ENCODE results near the gene SLFNL1. TPM values are rescaled to one million over a fixed set of nuclear protein-coding genes. Genes with fewer than 3 reads are reported as not detected.

Gene SLFNL1
- total RNA-seq, result 1 to 10 TPM in 5 of 8 experiments, under 1 TPM in 3; 0.50 to 4.2 (median 1.5) TPM

DNA sequence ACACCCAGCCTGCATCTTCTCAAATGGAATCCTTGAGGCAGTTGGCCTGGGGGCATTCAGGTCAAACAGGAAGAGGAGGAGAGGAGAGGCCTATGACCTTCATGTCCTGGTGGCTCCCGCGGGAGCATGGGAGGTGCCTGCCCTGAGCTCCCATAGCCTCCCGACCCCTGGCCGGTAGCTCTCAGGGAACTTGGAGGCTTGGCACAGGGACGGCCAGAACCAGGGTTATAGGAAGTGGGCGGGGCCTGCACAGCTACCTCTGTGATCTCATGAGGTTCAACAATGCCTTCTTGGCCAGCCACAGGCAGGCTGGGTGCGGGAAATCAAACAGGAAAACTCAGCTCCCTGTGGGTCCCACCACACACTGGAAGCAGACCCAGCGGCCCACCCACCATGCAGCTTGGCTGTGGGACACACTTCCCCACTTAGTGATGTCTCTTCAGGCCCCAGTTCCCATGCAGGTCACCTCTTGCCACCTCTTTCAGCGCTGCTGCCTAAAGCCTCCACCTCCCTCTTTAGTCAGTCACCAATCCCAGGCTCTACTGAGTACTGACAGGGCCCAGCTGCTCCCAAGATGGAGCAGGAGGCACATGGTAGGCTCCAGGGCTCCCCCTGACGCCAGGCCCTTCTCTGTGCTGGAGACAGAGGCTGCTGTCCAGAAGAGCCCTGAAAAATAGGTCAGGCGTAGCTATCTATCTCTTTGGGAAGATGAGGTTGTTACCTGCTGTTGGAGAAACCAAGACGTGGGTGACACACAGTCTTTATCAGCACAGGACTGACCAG lies at the start of gene SLFNL1:
SLFNL1 (minus strand) TSS at position 200 of the 783 bp plus-strand sequence. CDS start 1,065 bp downstream, outside the sequence.
- WGBS, 10 experiments, result 50 to 92% (median 85%) methylated on average over 1 to 7 of the region's 12 CpGs; no CpG with 5 or more reads in 3 of the 10 experiments
- ATAC-seq (replicated peaks in 6 of 8), result peak in 7 of 8 experiments; percentile 11 to 47 (median 17)
- H3K27ac ChIP-seq, result peak within 1 kb of the TSS in 1 of 2 donors; percentile 6
- peaks cover 0 to 4% of the 10 kb centered on the region in 2 donors for H3K4me1 ChIP-seq (replicated peaks in 1 of 2)
- H3K4me3 ChIP-seq, result no peak within 1 kb of the TSS
- in situ Hi-C loops (cut with MboI; ENCODE audit: low pct_unique_long_range_greater_than_20kb in 2 of 9, low sequenced_read_pairs in 9 of 9, unreplicated experiment in 9 of 9), result no loop called here

DNA sequence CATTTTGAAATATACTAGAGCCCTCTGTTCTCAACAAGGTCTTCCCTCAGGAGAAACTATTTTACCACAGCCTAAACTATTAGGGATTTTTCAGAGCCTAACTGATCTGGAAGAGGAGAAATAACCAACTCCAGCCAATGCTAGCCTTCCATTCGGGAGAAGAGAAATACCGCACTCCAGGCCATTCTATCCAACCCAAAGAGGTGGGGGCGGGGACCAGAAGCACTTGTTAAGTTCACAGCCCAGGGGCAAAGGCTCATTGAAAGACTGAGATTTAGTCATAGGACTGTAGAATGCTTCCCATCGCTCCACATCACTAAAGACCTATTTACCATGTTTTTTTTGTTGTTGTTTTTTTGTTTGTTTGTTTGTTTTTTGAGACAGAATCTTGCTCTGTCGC lies 35.4 kb upstream of the SLFNL1 start:
- 67 to 100% (median 95%) methylated on average over 1 to 5 of the region's 5 CpGs; no CpG with 5 or more reads in 3 of the 10 experiments for WGBS, 10 experiments
- in situ Hi-C loops (cut with MboI; ENCODE audit: low pct_unique_long_range_greater_than_20kb in 2 of 9, low sequenced_read_pairs in 9 of 9, unreplicated experiment in 9 of 9), result no loop called here
- Histone ChIP-seq H3K4me3 (no peak overlapping the region), H3K27ac (no peak overlapping the region), H3K4me1 (replicated peaks in 1 of 2) (no peaks in the 10 kb centered on the region)
- no peak for ATAC-seq (replicated peaks in 6 of 8)

DNA sequence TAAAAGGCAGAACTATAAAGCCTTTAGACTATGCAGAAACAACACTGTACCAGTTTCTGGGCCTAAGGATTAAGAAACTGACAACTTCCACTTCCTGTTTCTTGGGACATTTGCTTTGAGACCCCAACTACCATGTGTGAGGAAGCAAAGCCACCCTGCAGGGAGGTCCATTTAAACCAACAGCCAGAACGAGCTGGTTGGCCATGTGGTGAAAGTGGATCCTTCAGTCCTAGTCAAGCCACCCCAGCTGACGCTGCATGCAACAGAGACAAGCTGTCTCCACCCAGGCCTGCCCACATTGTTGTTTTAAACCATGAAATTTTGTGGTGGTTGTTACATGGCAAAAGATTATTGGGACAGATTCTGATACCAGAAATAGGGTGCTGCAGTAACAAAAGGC lies 31.8 kb upstream of the SLFNL1 start:
- in situ Hi-C loops (cut with MboI; ENCODE audit: low pct_unique_long_range_greater_than_20kb in 2 of 9, low sequenced_read_pairs in 9 of 9, unreplicated experiment in 9 of 9), result no loop called here
- no peaks in the 10 kb centered on the region for H3K4me1 ChIP-seq (replicated peaks in 1 of 2)
- peak in 1 of 8 experiments; percentile 74 for ATAC-seq (replicated peaks in 6 of 8)
- H3K27ac ChIP-seq, result no peak overlapping the region
- no peak overlapping the region for H3K4me3 ChIP-seq
- 50 to 100% (median 82%) methylated on average over 1 to 2 of the region's 2 CpGs; no CpG with 5 or more reads in 4 of the 10 experiments for whole genome bisulfite sequencing, 10 experiments

DNA sequence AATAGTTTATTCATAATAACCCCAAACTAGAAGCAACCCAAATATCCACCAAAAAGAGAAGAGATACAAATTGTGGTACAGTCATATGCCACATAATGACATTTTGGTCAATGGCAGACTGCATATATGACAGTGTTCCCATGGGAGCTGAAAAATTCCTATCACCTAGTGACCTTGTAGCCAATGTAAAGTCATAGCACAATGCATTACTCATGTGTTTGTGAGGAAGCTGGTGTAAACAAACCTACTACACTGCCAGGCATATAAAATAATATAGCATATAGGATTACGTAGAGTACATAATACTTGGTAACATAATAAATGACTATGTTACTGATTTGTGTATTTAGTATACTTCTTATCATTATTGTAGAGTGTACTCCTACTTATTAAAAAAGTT lies 29.5 kb upstream of the SLFNL1 start:
- peak in 1 of 8 experiments; percentile 17 for ATAC-seq (replicated peaks in 6 of 8)
- Histone ChIP-seq H3K27ac (no peak overlapping the region), H3K4me1 (replicated peaks in 1 of 2) (no peaks in the 10 kb centered on the region), H3K4me3 (no peak overlapping the region)
- 83 to 100% (median 100%) methylated on average over 1 of the region's 1 CpG; no CpG with 5 or more reads in 3 of the 10 experiments for WGBS, 10 experiments
- in situ Hi-C loops (cut with MboI; ENCODE audit: low pct_unique_long_range_greater_than_20kb in 2 of 9, low sequenced_read_pairs in 9 of 9, unreplicated experiment in 9 of 9), result no loop called here

DNA sequence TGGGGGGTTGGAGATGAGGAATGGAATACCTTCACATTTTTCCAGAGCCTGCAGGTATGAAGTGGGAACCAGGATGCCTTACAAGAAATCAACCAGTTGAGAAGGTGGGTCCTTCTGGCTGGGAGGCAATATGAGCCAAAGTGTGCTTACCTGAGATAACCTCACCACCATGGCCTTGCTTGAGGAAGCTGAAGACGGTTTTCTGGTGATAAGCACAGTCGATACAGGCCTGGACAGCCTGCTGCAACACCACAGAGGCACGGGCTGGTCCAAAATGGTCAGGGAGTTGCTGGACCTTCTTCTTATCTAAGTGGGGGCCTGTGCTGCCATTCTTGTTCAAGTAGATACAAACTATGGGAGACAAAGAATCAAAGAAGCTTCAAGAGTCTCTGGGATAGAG lies 27.0 kb upstream of the SLFNL1 start:
- ATAC-seq (replicated peaks in 6 of 8), result no peak
- WGBS, 10 experiments, result 83 to 100% (median 98%) methylated on average over 2 to 3 of the region's 3 CpGs; no CpG with 5 or more reads in 6 of the 10 experiments
- Histone ChIP-seq H3K4me1 (replicated peaks in 1 of 2) (no peaks in the 10 kb centered on the region), H3K27ac (no peak overlapping the region), H3K4me3 (no peak overlapping the region)
- in situ Hi-C loops (cut with MboI; ENCODE audit: low pct_unique_long_range_greater_than_20kb in 2 of 9, low sequenced_read_pairs in 9 of 9, unreplicated experiment in 9 of 9), result loop anchor here in 1 of 9 experiments (25.0 kb wide), 1 partner anchor 189 kb away; the partner anchor contains the start of gene SCMH1

DNA sequence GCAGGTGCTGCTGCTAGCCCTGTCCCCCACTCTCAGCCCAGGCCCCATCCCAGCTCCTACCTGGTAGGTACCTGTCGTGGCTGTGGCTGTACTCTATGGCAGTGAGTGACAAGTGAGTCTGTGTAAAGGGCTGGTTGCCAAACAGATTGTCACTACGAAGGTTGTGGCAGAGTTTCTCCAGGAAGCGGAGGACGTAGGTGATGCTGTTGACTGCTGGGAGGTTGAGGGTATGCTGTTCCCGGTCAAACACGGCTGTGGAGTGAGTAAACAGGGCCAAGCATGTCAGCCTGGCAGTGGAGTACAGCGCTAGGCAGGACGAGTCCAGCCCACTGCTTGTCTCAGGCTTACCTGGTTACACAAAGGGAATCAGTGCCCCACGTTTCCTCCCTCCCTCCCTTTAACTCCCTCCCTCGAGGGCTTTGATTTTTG lies 24.8 kb upstream of the SLFNL1 start:
- no peak for ATAC-seq (replicated peaks in 6 of 8)
- no peaks in the 10 kb centered on the region for H3K4me1 ChIP-seq (replicated peaks in 1 of 2)
- WGBS, 10 experiments, result 70 to 100% (median 90%) methylated on average over 2 to 9 of the region's 10 CpGs; no CpG with 5 or more reads in 4 of the 10 experiments
- H3K27ac ChIP-seq, result no peak overlapping the region
- in situ Hi-C loops (cut with MboI; ENCODE audit: low pct_unique_long_range_greater_than_20kb in 2 of 9, low sequenced_read_pairs in 9 of 9, unreplicated experiment in 9 of 9), result loop anchor here in 1 of 9 experiments (25.0 kb wide), 1 partner anchor 191 kb away; the partner anchor contains the start of gene SCMH1
- no peak overlapping the region for H3K4me3 ChIP-seq

DNA sequence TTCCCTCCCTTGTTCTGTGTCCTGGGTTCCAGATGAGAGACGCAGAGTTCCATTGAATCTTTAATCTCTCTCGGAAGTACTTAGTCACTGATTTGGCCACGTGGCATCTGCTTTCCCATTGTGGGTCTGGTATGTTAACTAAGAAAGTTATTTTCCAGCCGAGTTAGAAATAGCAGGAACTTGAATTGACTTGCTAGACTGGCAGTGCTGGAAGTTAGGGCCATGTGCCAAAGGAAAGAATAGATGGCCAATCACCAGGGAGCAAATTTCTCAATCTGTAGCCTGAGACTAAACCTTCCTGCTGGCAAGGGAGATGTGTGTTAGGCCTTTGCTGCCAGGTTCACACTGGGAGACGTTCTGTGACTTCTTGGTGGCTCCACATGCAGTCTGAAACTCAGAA lies 24.2 kb upstream of the SLFNL1 start:
- H3K27ac ChIP-seq, result no peak overlapping the region
- in situ Hi-C loops (cut with MboI; ENCODE audit: low pct_unique_long_range_greater_than_20kb in 2 of 9, low sequenced_read_pairs in 9 of 9, unreplicated experiment in 9 of 9), result loop anchor here in 1 of 9 experiments (25.0 kb wide), 1 partner anchor 192 kb away; the partner anchor contains the start of gene SCMH1
- no peak overlapping the region for H3K4me3 ChIP-seq

DNA sequence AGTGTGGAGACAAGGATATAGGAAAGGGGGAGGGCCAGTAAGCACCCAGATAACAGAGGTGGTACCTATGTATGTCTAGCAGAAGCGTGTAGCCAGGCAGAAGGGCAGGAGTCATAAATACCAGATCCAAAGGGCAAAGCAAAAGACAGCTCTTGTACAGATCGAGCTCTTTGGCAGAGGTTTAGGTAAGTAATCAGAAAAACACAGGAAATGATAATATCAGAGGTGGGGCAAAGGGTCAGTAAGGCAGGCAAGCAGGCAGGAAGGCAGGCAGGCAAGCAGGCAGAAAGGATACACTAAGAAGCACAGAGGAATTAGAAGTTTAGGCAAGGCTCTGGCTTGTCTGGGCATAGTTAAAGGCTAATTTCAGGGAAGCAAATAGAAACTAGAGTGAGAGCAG lies 22.7 kb upstream of the SLFNL1 start:
- Histone ChIP-seq H3K4me3 (no peak overlapping the region), H3K4me1 (replicated peaks in 1 of 2) (no peaks in the 10 kb centered on the region), H3K27ac (no peak overlapping the region)
- WGBS, 10 experiments, result 58 to 100% (median 90%) methylated on average over 1 to 2 of the region's 2 CpGs; no CpG with 5 or more reads in 3 of the 10 experiments
- peak in 1 of 8 experiments; percentile 33 for ATAC-seq (replicated peaks in 6 of 8)
- in situ Hi-C loops (cut with MboI; ENCODE audit: low pct_unique_long_range_greater_than_20kb in 2 of 9, low sequenced_read_pairs in 9 of 9, unreplicated experiment in 9 of 9), result loop anchor here in 1 of 9 experiments (25.0 kb wide), 1 partner anchor 193 kb away; the partner anchor contains the start of gene SCMH1

More for the DNA sequence above, 24.2 kb upstream of the SLFNL1 start:
- ATAC-seq (replicated peaks in 6 of 8), result peak in 2 of 8 experiments; percentile 57 to 66
- 0 to 84% (median 61%) methylated on average over 1 to 5 of the region's 5 CpGs; no CpG with 5 or more reads in 2 of the 10 experiments for WGBS, 10 experiments
- H3K4me1 ChIP-seq (replicated peaks in 1 of 2), result no peaks in the 10 kb centered on the region

DNA sequence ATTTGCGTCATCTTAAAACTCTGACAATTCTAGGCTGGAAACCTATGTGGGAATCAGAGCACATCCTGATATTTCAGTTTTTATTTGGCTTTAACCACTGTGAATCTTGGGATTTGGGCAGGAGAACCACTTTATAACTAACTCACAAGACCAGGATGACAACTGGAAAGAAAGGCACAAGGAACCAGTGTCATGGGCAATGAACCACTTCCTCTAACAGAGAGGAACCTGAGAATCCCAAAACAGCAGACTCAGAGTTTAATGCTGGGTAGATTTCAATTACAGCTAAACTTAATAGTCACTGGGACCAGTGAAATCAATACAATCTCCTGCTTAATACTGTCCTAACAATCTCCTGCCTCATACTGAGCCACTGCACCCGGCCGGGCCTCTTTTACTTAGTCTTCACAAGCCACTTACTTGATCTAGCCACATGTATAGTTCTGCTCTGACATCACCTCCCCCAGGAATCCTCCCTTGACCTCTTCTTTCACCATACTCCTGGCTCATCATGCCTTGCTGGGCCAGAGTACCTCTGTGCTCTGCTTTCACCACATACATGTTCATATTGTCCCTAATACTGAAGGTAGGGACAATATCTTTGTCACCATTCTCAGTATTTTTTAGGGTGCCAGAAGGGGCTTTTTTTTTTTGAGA lies 20.2 kb upstream of the SLFNL1 start:
- ATAC-seq (replicated peaks in 6 of 8), result no peak
- in situ Hi-C loops (cut with MboI; ENCODE audit: low pct_unique_long_range_greater_than_20kb in 2 of 9, low sequenced_read_pairs in 9 of 9, unreplicated experiment in 9 of 9), result loop anchor here in 1 of 9 experiments (25.0 kb wide), 1 partner anchor 196 kb away; the partner anchor contains the start of gene SCMH1
- H3K4me3 ChIP-seq, result no peak overlapping the region
- 82 to 100% (median 100%) methylated on average over 1 to 3 of the region's 3 CpGs; no CpG with 5 or more reads in 3 of the 10 experiments for WGBS, 10 experiments
- H3K27ac ChIP-seq, result no peak overlapping the region
- H3K4me1 ChIP-seq (replicated peaks in 1 of 2), result no peaks in the 10 kb centered on the region

DNA sequence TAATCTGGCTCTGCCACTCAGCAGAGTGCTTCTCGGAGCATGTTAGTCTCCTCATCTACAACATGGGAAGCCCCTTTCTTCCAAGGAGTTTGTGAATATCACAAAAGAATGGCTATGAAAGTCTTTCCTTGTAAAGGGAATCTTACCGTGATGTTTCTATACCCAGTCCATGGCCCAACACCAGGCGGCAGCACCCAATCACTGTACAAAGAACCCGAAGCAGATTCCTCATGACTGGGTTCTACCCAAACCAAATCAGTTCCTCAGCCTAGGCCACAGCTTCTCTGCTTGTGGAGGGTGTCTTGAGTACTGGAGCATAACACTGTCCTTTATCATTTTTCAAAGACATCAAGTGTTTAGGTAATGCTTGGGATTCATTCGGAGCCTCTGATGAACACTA lies 16.6 kb upstream of the SLFNL1 start:
- Histone ChIP-seq H3K4me3 (no peak overlapping the region), H3K4me1 (replicated peaks in 1 of 2) (no peaks in the 10 kb centered on the region), H3K27ac (no peak overlapping the region)
- 71 to 100% (median 93%) methylated on average over 1 to 5 of the region's 5 CpGs; no CpG with 5 or more reads in 1 of the 10 experiments for WGBS, 10 experiments
- ATAC-seq (replicated peaks in 6 of 8), result no peak
- in situ Hi-C loops (cut with MboI; ENCODE audit: low pct_unique_long_range_greater_than_20kb in 2 of 9, low sequenced_read_pairs in 9 of 9, unreplicated experiment in 9 of 9), result loop anchor here in 1 of 9 experiments (25.0 kb wide), 1 partner anchor 199 kb away; the partner anchor contains the start of gene SCMH1

DNA sequence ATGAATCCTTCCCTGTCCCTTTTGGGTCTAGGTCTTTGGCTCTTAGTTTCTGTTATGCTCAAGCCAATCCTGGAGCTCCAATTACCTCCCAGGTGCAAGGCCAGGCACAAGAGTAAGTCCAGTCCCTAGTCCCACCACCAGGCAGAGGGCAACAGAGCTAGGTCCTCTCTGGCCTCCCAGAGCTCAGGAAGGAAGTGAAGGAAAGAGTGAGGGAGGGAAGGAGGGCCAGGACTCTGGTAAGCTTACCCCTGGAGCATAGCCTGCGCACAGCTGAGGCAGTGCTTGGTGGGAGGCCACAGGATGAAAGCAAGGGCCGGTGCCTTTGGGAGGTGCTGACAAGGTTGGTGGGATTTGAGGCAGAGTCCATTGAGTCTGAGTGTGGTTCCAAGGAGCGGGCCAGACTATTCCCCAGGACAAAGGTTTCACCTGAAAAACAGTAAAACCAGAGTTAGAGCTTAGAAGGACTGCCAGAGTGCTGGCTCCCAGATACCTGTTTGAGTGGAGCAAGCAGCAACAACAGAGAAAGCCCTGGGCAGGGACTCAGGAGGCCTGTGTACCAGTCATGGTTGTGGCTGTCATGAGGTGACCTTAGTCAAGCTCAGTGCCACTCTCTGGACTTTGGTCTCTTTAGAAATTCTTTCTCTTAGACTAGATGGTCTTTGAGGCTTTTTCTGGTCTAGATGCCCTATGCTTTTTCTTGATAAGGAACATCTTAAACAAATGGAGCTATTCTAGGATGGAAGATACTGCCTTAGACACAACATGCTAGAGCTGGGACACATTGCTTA lies 15.8 kb upstream of the SLFNL1 start:
- H3K4me3 ChIP-seq, result no peak overlapping the region
- H3K27ac ChIP-seq, result no peak overlapping the region
- in situ Hi-C loops (cut with MboI; ENCODE audit: low pct_unique_long_range_greater_than_20kb in 2 of 9, low sequenced_read_pairs in 9 of 9, unreplicated experiment in 9 of 9), result loop anchor here in 1 of 9 experiments (25.0 kb wide), 1 partner anchor 200 kb away; the partner anchor contains the start of gene SCMH1
- no peaks in the 10 kb centered on the region for H3K4me1 ChIP-seq (replicated peaks in 1 of 2)
- no peak for ATAC-seq (replicated peaks in 6 of 8)
- WGBS, 10 experiments, result 80 to 100% (median 95%) methylated on average over 1 to 3 of the region's 3 CpGs; no CpG with 5 or more reads in 4 of the 10 experiments

DNA sequence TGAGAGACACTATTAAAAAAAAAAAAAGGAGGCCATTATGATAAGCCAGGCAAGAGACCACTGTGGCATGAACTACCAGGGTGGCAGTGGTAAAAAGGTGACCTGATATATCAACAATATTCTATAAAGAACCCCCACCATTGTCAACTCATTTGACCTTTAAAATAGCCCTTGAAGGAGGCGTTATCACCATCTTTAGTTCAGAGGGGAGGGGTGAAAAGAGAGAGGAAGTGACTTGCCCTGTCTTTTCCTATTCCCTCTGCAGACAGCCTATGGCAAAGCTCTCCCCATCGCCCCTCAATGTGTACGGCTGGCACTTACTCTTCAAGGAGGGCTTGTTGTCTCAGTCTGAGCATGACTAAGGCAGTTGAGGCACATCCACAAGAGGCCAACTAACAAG lies 11.7 kb upstream of the SLFNL1 start:
- in situ Hi-C loops (cut with MboI; ENCODE audit: low pct_unique_long_range_greater_than_20kb in 2 of 9, low sequenced_read_pairs in 9 of 9, unreplicated experiment in 9 of 9), result loop anchor here in 1 of 9 experiments (25.0 kb wide), 1 partner anchor 204 kb away; the partner anchor contains the start of gene SCMH1
- Histone ChIP-seq H3K4me3 (no peak overlapping the region), H3K27ac (no peak overlapping the region), H3K4me1 (replicated peaks in 1 of 2) (no peaks in the 10 kb centered on the region)
- WGBS, 10 experiments, result 82 to 100% (median 100%) methylated on average over 1 to 3 of the region's 3 CpGs; no CpG with 5 or more reads in 2 of the 10 experiments
- no peak for ATAC-seq (replicated peaks in 6 of 8)

Data from motor neuron (in vitro differentiated cells).